ENCODE data around the gene ZNF599. TPM values are rescaled to one million over a fixed set of nuclear protein-coding genes. Genes with fewer than 3 reads are reported as not detected.

The ZNF599 gene
- total and polyA plus RNA-seq, 2 experiments from 2014 or later, result 6.0 to 6.2 TPM

DNA sequence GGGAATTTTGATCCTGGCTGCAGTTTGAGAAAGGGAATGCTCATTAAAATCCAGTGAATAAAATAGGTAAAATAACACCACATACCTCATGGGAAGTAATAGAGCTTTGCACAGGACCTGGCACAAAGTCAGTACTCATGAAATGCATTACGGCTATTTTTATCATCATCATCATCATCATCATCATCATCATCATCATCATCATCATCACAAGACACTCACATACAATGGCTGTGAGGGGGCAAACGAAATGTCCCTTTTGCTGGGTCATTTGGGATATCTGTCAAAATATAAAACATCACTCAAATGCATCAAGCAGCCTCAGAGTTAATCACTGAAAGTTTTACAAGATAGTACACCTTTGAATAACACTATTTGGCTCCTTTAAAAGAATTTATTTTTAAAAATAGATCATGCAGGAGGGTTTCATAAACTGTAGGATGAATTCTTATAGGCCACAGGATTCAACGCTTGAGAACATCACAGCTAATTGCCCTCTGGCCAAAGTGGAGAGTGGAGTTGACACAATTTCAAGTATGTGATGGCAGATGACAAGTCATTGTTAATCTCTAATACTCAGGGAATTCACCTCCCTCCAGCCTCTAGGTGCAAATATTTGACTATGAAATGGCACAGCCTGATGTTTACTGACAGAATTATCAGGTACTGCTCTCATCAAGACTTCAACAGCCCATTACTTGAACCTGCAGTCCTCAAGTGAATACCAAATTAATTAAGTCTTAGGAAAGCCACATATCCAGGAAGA lies 14.2 kb upstream of the ZNF599 start:
- WGBS (ENCODE audit: low lambda C conversion rate, missing lambda C conversion rate), result 70% methylated on average over 3 of the region's 3 CpGs
- H2AFZ ChIP-seq, result no peak overlapping the region
- TF ChIP-seq, protein P1, sequence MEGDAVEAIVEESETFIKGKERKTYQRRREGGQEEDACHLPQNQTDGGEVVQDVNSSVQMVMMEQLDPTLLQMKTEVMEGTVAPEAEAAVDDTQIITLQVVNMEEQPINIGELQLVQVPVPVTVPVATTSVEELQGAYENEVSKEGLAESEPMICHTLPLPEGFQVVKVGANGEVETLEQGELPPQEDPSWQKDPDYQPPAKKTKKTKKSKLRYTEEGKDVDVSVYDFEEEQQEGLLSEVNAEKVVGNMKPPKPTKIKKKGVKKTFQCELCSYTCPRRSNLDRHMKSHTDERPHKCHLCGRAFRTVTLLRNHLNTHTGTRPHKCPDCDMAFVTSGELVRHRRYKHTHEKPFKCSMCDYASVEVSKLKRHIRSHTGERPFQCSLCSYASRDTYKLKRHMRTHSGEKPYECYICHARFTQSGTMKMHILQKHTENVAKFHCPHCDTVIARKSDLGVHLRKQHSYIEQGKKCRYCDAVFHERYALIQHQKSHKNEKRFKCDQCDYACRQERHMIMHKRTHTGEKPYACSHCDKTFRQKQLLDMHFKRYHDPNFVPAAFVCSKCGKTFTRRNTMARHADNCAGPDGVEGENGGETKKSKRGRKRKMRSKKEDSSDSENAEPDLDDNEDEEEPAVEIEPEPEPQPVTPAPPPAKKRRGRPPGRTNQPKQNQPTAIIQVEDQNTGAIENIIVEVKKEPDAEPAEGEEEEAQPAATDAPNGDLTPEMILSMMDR (IDR thresholded peaks at IDR 0.05; ENCODE audit: poor library complexity), result no peak
- TF ChIP-seq EZH2 (IDR thresholded peaks at IDR 0.05; ENCODE audit: borderline replicate concordance), result no peak
- TF ChIP-seq EZH2phosphoT487 (IDR thresholded peaks at IDR 0.05; ENCODE audit: low read depth, severe bottlenecking, unreplicated experiment), result no peak
- H3K27me3 ChIP-seq, result no peaks in the 10 kb centered on the region
- H4K20me1 ChIP-seq (ENCODE audit: insufficient read depth, poor library complexity, severe bottlenecking), result no peaks in the 10 kb centered on the region
- H3K9me2 ChIP-seq (replicated peaks; ENCODE audit: insufficient read depth), result no peaks in the 10 kb centered on the region
- H3K79me2 ChIP-seq, result no peaks in the 10 kb centered on the region
- no peaks in the 10 kb centered on the region for H3K9me3 ChIP-seq (ENCODE audit: low read depth)
- no peak overlapping the region for H3K4me3 ChIP-seq
- DNase-seq (ENCODE audit: low spot score), result no peak
- no peaks in the 10 kb centered on the region for H3K4me1 ChIP-seq (ENCODE audit: insufficient read depth)
- H3K27ac ChIP-seq, result no peak overlapping the region
- H3K4me2 ChIP-seq, result no peak overlapping the region
- no peaks in the 10 kb centered on the region for H3K36me3 ChIP-seq (replicated peaks; ENCODE audit: insufficient read depth, low read depth)

DNA sequence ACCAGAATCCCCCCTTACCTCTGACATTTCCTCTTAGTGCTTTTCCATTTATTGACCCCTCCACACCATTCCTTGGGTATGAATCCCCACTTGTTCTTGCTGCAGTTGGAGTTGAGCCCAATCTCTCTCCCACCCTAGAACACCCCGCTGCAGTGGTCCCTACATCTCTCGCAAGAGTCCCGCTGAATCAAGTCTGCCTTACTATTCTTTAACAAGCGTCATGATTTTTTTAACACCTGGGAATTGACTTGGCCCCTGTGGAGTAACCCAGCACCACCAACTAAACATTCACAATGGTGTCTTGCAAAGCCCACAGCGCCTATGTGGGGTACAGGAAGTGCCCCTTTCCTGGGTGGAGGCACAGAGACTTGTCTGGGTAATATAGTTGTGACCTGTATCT lies 13.2 kb upstream of the ZNF599 start:
- no peaks in the 10 kb centered on the region for H3K9me2 ChIP-seq (replicated peaks; ENCODE audit: insufficient read depth)
- no peaks in the 10 kb centered on the region for H3K79me2 ChIP-seq
- no peaks in the 10 kb centered on the region for H4K20me1 ChIP-seq (ENCODE audit: insufficient read depth, poor library complexity, severe bottlenecking)
- H3K4me2 ChIP-seq, result no peak overlapping the region
- H3K27me3 ChIP-seq, result no peaks in the 10 kb centered on the region
- no peak for DNase-seq (ENCODE audit: low spot score)
- H3K9me3 ChIP-seq (ENCODE audit: low read depth), result no peaks in the 10 kb centered on the region
- TF ChIP-seq, protein P1 (IDR thresholded peaks at IDR 0.05; ENCODE audit: poor library complexity), result no peak
- TF ChIP-seq EZH2 (IDR thresholded peaks at IDR 0.05; ENCODE audit: borderline replicate concordance), result no peak
- no peak for TF ChIP-seq EZH2phosphoT487 (IDR thresholded peaks at IDR 0.05; ENCODE audit: low read depth, severe bottlenecking, unreplicated experiment)
- H3K4me1 ChIP-seq (ENCODE audit: insufficient read depth), result no peaks in the 10 kb centered on the region
- H2AFZ ChIP-seq, result no peak overlapping the region
- no peak overlapping the region for H3K4me3 ChIP-seq
- WGBS (ENCODE audit: low lambda C conversion rate, missing lambda C conversion rate), result 70% methylated on average over 5 of the region's 5 CpGs
- H3K27ac ChIP-seq, result no peak overlapping the region
- H3K36me3 ChIP-seq (replicated peaks; ENCODE audit: insufficient read depth, low read depth), result no peaks in the 10 kb centered on the region

DNA sequence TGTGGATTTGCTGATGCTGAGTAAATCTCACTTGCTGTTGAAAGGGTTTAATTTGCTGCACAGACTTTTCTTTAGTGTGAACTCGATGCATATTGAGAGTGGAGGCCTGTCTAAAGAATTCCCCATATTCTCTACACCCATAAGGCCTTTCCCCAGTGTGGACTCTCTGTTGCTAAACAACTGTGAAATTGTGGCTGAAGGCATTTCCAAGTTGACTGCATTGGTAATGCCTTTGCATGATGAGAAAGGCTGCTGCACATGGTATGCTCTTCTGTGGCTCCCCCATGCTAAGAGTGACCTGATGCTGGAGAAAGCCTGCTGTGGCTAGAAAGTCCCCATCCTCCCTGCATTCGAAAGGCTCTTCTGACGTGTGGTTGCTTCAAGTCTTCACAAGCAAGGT lies 6.6 kb upstream of the ZNF599 start:
- no peak overlapping the region for H3K4me2 ChIP-seq
- H3K79me2 ChIP-seq, result no peaks in the 10 kb centered on the region
- no peaks in the 10 kb centered on the region for H3K9me3 ChIP-seq (ENCODE audit: low read depth)
- TF ChIP-seq EZH2 (IDR thresholded peaks at IDR 0.05; ENCODE audit: borderline replicate concordance), result no peak
- 39% methylated on average over 3 of the region's 3 CpGs for WGBS (ENCODE audit: low lambda C conversion rate, missing lambda C conversion rate)
- H2AFZ ChIP-seq, result no peak overlapping the region
- no peak overlapping the region for H3K27ac ChIP-seq
- no peaks in the 10 kb centered on the region for H4K20me1 ChIP-seq (ENCODE audit: insufficient read depth, poor library complexity, severe bottlenecking)
- no peak for DNase-seq (ENCODE audit: low spot score)
- no peaks in the 10 kb centered on the region for H3K4me1 ChIP-seq (ENCODE audit: insufficient read depth)
- no peaks in the 10 kb centered on the region for H3K36me3 ChIP-seq (replicated peaks; ENCODE audit: insufficient read depth, low read depth)
- no peaks in the 10 kb centered on the region for H3K9me2 ChIP-seq (replicated peaks; ENCODE audit: insufficient read depth)
- no peak overlapping the region for H3K4me3 ChIP-seq
- no peaks in the 10 kb centered on the region for H3K27me3 ChIP-seq

DNA sequence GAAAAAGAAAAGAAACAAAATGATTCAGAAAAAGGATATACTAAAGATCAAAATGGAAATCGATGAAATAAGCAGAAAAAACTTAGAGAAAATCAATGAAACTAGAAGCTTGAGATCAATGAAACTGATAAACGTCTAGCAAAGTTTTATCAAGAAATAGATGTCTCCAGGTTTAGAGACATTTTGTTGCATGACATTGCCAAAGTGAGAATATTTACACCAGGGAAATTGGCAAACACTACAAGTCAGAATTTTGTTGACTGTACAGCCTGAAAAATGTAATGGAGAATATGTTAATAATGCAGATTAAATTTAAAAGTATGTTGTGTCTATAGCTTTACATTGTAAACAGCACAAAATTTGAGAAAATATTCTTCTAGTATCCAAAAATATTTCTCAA lies 5.3 kb upstream of the ZNF599 start:
- H3K27me3 ChIP-seq, result no peaks in the 10 kb centered on the region
- H3K9me3 ChIP-seq (ENCODE audit: low read depth), result no peaks in the 10 kb centered on the region
- H4K20me1 ChIP-seq (ENCODE audit: insufficient read depth, poor library complexity, severe bottlenecking), result no peaks in the 10 kb centered on the region
- no peaks in the 10 kb centered on the region for H3K79me2 ChIP-seq
- no peak overlapping the region for H3K27ac ChIP-seq
- TF ChIP-seq EZH2 (IDR thresholded peaks at IDR 0.05; ENCODE audit: borderline replicate concordance), result no peak
- TF ChIP-seq, protein P1 (IDR thresholded peaks at IDR 0.05; ENCODE audit: poor library complexity), result no peak
- no peak for TF ChIP-seq EZH2phosphoT487 (IDR thresholded peaks at IDR 0.05; ENCODE audit: low read depth, severe bottlenecking, unreplicated experiment)
- no peak overlapping the region for H3K4me2 ChIP-seq
- 76% methylated on average over 2 of the region's 2 CpGs for WGBS (ENCODE audit: low lambda C conversion rate, missing lambda C conversion rate)
- H3K9me2 ChIP-seq (replicated peaks; ENCODE audit: insufficient read depth), result no peaks in the 10 kb centered on the region
- H2AFZ ChIP-seq, result no peak overlapping the region
- DNase-seq (ENCODE audit: low spot score), result no peak
- no peaks in the 10 kb centered on the region for H3K4me1 ChIP-seq (ENCODE audit: insufficient read depth)
- no peaks in the 10 kb centered on the region for H3K36me3 ChIP-seq (replicated peaks; ENCODE audit: insufficient read depth, low read depth)
- no peak overlapping the region for H3K4me3 ChIP-seq
